ENCODE measurements around the gene ATP8A2. TPM values are rescaled to one million over a fixed set of nuclear protein-coding genes. Genes with fewer than 3 reads are reported as not detected.
"Not testable (repeated sequence)": the region's sequence is repeated elsewhere in the genome, so short reads cannot be mapped to it uniquely, and the experiment has no call there.

ATP8A2 gene
- total RNA-seq, 2 donors from 2014 or later = 0.67 to 0.74 TPM

DNA sequence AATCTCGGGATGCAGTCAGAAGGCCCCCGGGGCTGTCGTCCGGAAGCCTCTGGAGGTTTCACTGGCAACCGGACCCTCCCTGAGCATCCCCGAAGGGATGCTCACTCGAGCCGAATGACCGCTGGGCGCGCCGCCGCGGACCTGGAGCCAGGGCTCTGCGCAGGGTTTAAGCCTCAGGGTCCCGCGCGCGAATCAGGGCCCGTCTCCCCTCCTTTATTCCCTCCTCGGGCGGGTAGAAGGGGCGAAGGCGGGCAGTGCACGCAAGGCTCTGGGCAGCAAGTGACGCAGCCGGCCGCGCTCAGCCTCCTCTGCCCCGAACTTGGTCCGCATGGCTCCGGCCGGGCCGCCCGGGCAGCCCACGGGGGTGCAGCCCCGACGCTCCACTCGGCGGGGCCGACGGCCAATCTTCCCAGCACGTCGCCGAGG is 679.5 kb downstream of the ATP8A2 start:
- H3K4me1 Mint-ChIP-seq (ENCODE audit: low read depth) = peaks cover 21% of the 10 kb centered on the region
- no peak overlapping the region for H3K27ac Mint-ChIP-seq
- peak overlapping the region; percentile 71 for H3K4me3 Mint-ChIP-seq
- no peaks in the 10 kb centered on the region for H3K36me3 Mint-ChIP-seq (ENCODE audit: insufficient read depth in 2 of 2)
- no peaks in the 10 kb centered on the region for H3K9me3 Mint-ChIP-seq
- H3K27me3 Mint-ChIP-seq (ENCODE audit: low read depth) = peaks cover 29% of the 10 kb centered on the region
- DNase-seq = peak in 1 of 2 donors; percentile 4
- ATAC-seq (replicated peaks in 1 of 2) = peak; percentile 19 to 24

DNA sequence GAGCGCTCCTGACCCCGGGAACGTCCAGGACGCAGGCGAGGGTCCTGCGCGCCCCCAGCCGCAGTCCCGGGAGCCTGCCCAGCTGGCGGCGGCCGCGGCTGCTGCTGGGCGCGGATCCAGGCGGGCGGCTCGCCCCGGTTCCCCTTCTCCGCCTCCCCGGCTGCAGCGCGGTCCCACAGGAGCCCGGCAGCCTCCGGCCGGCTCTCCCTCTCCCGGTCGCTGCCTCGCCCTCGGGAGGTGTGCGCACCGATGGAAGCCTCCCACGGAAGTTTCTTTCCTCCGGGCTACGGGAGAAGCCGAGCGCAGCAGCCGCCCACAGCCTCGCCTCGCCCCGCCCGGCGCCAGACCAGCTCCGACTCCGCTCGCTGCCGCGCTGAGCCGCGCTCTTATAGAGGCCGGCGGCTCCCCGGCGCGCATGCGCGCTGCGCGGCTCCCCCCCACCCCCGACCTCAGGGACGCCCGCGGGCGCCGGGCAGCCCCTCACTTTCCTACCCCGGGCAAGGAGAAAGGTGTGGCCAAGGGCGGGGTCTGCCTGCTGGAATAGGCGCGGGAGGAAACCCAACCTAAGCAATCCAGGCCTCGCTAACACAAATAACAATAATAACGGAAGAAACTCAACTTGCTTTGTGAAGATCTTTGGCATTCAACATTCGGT is 680.0 kb downstream of the ATP8A2 start, which contains the start of gene SHISA2:
Gene SHISA2, minus strand, starts transcription at position 360 of the 655 bp plus-strand sequence. CDS start 1,041 bp downstream, outside the sequence.
- DNase-seq (peak; percentile 29 to 36), ATAC-seq (replicated peaks in 1 of 2) (peak; percentile 87 to 90)
- Mint-ChIP-seq H3K4me3 (peak within 1 kb of the TSS; percentile 75 to 77), H3K9me3 (no peaks in the 10 kb centered on the region), H3K4me1 (ENCODE audit: low read depth) (peaks cover 21% of the 10 kb centered on the region), H3K27ac (no peak within 1 kb of the TSS), H3K27me3 (ENCODE audit: low read depth) (peaks cover 29% of the 10 kb centered on the region), H3K36me3 (ENCODE audit: insufficient read depth in 2 of 2) (no peaks in the 10 kb centered on the region)

DNA sequence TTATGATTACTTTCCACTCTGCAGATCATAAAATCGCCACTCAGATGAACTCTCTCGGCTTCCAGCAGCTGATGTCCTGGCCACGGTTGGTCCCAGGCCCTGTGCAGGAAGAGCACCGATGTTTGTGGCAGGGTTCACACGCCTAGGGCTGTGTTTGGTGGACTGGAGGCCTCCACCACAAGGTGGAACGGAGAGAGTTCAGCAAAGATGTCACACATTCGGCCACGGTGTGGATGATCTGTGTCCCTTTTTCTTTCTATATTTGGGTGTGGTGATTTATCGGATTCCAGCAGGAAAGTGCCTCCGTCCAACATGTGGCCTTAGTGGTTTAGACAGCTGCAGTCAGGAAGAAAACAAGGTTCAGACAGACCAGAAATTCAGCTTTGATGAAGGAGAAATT is 680.6 kb downstream of the ATP8A2 start:
- ATAC-seq (replicated peaks in 1 of 2) = no peak
- no peak for DNase-seq
- peak overlapping the region; percentile 75 to 77 for H3K4me3 Mint-ChIP-seq
- no peaks in the 10 kb centered on the region for H3K9me3 Mint-ChIP-seq
- H3K36me3 Mint-ChIP-seq (ENCODE audit: insufficient read depth in 2 of 2) = no peaks in the 10 kb centered on the region
- H3K27me3 Mint-ChIP-seq (ENCODE audit: low read depth) = peaks cover 29% of the 10 kb centered on the region
- no peak overlapping the region for H3K27ac Mint-ChIP-seq
- peaks cover 21% of the 10 kb centered on the region for H3K4me1 Mint-ChIP-seq (ENCODE audit: low read depth)

DNA sequence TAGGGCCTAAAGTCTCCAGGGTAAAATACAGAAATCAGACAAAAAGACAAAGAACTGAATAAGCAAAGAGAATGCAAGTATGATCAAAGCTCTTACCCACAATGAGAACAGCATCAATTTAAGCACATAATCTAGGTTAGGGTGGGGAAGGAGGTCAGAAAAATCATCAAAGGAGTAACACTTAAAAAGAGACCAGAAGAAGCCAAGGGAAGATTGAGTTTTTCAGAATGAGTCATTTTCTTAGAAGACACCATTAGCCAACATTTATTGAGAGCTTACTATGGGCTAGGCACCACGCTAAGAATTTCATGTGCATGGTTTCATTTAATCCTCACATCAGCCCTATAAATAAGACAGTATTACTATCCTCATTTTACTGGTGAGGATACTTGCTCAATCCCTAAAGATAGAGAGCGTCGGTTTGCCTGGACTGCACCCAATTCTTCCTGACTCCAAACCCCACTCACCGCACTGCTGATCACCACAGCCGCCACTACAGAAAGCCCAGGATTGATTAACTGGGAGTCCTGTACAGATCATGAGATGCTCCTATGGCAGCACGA is 681.7 kb downstream of the ATP8A2 start:
- Mint-ChIP-seq H3K4me1 (ENCODE audit: low read depth) (peaks cover 21% of the 10 kb centered on the region), H3K4me3 (no peak overlapping the region), H3K36me3 (ENCODE audit: insufficient read depth in 2 of 2) (no peaks in the 10 kb centered on the region), H3K27ac (no peak overlapping the region), H3K9me3 (no peaks in the 10 kb centered on the region), H3K27me3 (ENCODE audit: low read depth) (peaks cover 29% of the 10 kb centered on the region)
- DNase-seq (no peak), ATAC-seq (replicated peaks in 1 of 2) (peak in 1 of 2 donors; percentile 15)

DNA sequence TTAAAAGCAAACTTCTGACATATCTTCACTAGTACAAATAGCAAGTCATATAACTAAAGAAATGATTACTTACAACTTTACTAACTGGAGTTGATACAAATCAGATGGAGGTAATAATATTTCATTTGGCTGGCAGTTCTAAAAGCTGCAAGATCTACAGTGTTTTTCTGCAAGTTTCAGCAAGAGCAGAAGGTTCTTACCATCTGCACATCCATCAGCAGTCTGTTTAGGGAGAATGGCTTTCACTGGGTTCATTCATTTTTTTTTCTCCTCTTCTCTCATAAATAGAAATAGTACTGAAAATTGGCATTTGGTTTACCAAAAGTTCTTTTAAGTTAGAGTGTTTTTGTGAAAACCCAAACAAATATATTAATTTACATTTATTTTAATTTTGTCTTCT is 683.1 kb downstream of the ATP8A2 start:
- H3K36me3 Mint-ChIP-seq (ENCODE audit: insufficient read depth in 2 of 2) = no peaks in the 10 kb centered on the region
- no peaks in the 10 kb centered on the region for H3K9me3 Mint-ChIP-seq
- ATAC-seq (replicated peaks in 1 of 2) (no peak), DNase-seq (no peak)
- H3K4me3 Mint-ChIP-seq = no peak overlapping the region
- peaks cover 22% of the 10 kb centered on the region for H3K27me3 Mint-ChIP-seq (ENCODE audit: low read depth)
- H3K4me1 Mint-ChIP-seq (ENCODE audit: low read depth) = peaks cover 18% of the 10 kb centered on the region
- H3K27ac Mint-ChIP-seq = no peak overlapping the region

DNA sequence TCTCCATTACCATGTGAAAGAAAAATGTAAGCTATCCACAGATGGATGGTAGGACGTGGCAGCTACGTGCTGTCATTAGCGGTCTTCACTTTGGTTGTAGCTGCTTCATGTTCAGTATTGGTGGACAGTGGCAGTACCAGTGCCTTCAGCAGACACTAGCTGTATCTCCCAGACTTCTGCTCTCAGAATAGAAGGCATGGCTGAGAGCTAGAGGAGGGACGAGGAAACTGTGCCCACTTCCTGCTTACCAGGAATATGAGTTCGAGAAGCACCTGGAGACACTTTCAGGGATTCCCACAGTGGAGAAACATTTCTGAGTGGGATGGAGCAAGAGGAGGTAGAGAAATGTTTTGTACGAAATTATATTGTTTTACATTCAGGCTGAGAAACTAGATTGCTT is 686.9 kb downstream of the ATP8A2 start:
- no peaks in the 10 kb centered on the region for H3K9me3 Mint-ChIP-seq
- H3K27ac Mint-ChIP-seq = no peak overlapping the region
- H3K27me3 Mint-ChIP-seq (ENCODE audit: low read depth) = peaks cover 4% of the 10 kb centered on the region

DNA sequence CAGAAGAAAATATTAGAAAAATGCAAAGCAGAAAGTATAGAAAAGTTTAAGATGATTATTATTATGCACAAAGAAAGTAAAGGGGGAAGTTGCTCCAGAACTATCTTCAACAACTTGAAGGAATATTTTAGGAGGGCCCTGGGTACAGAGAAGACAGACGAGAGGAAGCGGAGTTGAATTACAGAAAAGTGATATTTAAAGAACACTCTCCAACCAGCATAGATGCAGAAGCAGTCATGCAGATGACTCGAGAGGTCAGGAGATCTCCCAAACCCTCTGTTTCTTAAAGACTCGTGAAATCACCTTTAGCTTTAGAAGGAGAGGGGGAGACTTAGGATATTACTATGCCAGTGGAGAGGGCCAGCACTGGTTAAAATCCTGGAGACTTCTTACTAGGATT is 688.6 kb downstream of the ATP8A2 start:
- Mint-ChIP-seq H3K9me3 (no peaks in the 10 kb centered on the region), H3K27me3 (ENCODE audit: low read depth) (peaks cover 4% of the 10 kb centered on the region), H3K4me3 (no peak overlapping the region), H3K4me1 (ENCODE audit: low read depth) (peaks cover 5% of the 10 kb centered on the region), H3K27ac (no peak overlapping the region), H3K36me3 (ENCODE audit: insufficient read depth in 2 of 2) (no peaks in the 10 kb centered on the region)
- DNase-seq = no peak
- no peak for ATAC-seq (replicated peaks in 1 of 2)

More for the DNA sequence above, 686.9 kb downstream of the ATP8A2 start:
- DNase-seq (no peak), ATAC-seq (replicated peaks in 1 of 2) (no peak)
- no peaks in the 10 kb centered on the region for H3K36me3 Mint-ChIP-seq (ENCODE audit: insufficient read depth in 2 of 2)
- peaks cover 5% of the 10 kb centered on the region for H3K4me1 Mint-ChIP-seq (ENCODE audit: low read depth)
- no peak overlapping the region for H3K4me3 Mint-ChIP-seq

DNA sequence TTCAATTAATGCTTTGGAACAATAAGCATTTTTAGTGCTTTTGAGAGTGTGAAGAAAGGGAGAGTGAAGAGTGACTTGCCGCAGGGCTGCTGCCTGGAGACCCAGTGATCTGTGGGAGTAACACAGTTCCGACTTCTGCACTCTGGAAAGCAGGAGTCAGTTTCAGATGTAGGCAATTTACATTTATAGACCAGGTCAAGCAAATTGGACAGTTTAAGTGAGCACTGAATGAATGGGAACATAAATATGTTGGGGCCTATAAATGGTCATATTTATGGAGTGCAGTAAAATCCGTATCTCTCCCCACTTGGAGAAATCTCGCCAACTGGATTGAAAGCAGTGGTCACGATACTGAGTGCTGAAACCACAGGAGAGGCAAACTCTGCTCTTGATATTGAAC is 689.5 kb downstream of the ATP8A2 start:
- Mint-ChIP-seq H3K27me3 (ENCODE audit: low read depth) (peaks cover 4% of the 10 kb centered on the region), H3K36me3 (ENCODE audit: insufficient read depth in 2 of 2) (no peaks in the 10 kb centered on the region), H3K27ac (no peak overlapping the region), H3K4me3 (no peak overlapping the region), H3K9me3 (no peaks in the 10 kb centered on the region), H3K4me1 (ENCODE audit: low read depth) (peaks cover 5% of the 10 kb centered on the region)
- DNase-seq (no peak), ATAC-seq (replicated peaks in 1 of 2) (no peak)

DNA sequence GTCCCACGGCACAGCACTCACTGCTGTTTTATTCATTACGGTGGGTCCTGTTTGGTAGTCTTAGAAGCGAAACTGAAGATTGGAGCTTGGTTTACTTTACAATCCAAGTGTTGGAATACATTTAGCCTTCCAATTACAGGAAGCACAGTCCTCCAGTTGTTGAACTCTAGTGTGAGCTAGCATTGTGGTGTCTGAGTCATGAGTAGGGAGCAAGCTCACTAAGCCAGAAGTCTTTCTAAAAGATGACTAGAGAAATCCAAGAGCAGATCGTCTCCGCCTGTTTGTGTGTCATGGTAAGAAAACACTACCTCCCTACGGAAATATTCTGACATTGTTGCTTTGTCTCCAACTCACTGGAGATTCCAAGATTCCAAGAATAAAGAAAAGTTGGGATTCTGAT is 690.2 kb downstream of the ATP8A2 start:
- Mint-ChIP-seq H3K4me1 (ENCODE audit: low read depth) (peaks cover 5% of the 10 kb centered on the region), H3K9me3 (no peaks in the 10 kb centered on the region), H3K27ac (no peak overlapping the region), H3K27me3 (ENCODE audit: low read depth) (peaks cover 4% of the 10 kb centered on the region), H3K4me3 (no peak overlapping the region), H3K36me3 (ENCODE audit: insufficient read depth in 2 of 2) (no peaks in the 10 kb centered on the region)
- no peak for DNase-seq
- ATAC-seq (replicated peaks in 1 of 2) = no peak

DNA sequence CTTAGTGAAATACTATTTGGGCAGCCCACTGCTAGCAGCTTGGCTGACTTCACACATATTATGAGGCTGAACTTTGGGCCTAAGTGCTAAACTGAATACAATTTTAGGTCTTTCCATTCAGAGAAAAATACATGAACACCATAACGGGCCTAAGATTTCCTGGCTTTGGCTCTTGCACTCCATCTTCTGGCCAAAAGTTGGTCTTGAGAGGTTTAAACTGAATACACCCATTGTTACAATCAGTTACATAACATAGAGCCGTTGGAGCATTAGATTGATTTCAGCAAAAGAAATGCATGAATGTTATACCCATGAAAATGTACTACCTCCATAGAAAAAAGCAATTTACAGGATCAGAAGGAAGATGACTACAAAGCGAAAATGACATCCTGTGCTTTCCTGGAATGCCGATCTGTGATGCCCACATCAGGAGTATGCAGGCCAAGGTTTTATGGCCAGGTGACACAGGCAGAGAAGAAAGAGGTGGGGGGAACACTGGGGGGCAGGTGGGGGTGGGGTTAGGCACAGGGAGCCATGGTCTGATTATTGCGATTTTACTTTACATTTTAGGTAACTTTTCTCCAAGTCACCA is 691.2 kb downstream of the ATP8A2 start:
- Mint-ChIP-seq H3K4me3 (no peak overlapping the region), H3K9me3 (no peaks in the 10 kb centered on the region), H3K4me1 (ENCODE audit: low read depth) (peaks cover 5% of the 10 kb centered on the region), H3K36me3 (ENCODE audit: insufficient read depth in 2 of 2) (no peaks in the 10 kb centered on the region), H3K27ac (no peak overlapping the region), H3K27me3 (ENCODE audit: low read depth) (peaks cover 4% of the 10 kb centered on the region)
- DNase-seq (peak; percentile 26 to 30), ATAC-seq (replicated peaks in 1 of 2) (no peak)

DNA sequence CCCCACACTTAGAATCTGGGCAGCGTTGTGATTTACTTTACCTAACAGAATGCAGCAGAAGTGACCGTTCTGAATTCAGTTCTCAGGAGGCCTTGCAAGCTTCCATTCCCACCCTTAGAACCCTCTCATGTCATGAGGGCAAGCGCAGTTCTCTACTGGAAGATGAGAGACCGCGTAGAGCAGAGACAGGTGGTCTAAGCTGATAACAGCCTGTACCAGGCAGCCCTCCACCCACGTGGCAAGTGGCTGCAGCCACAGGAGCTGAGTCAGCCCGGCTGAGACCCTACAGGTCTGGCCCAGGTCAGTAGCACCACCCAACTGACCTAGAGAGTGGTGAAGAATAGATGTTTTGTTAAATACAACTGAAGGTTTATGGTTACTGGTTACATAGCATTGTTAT is 694.7 kb downstream of the ATP8A2 start:
- not testable (repeated sequence) for H3K27ac Mint-ChIP-seq; H3K36me3 Mint-ChIP-seq (ENCODE audit: insufficient read depth in 2 of 2); H3K4me1 Mint-ChIP-seq (ENCODE audit: low read depth); H3K27me3 Mint-ChIP-seq (ENCODE audit: low read depth); H3K4me3 Mint-ChIP-seq; ATAC-seq (replicated peaks in 1 of 2); DNase-seq; H3K9me3 Mint-ChIP-seq

DNA sequence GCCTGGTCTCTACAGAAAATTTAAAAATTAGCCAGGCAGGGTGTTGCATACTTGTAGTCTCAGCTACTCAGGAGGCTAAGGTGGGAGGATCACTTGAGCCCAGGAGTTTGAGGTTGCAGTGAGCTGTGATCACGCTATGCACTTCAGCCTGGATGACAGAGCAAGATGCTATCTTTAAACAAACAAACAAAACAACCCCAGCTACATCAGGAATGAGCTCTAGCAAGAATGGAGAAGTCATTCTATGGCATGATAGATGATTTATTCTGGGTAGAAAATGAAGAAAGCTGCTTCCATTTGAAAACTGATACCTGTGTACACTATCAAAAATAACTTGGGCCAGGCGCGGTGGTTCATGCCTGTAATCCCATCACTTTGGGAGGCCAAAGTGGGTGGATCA is 695.8 kb downstream of the ATP8A2 start:
- Mint-ChIP-seq H3K36me3 (ENCODE audit: insufficient read depth in 2 of 2) (no peaks in the 10 kb centered on the region), H3K27me3 (ENCODE audit: low read depth) (peaks cover 11% of the 10 kb centered on the region), H3K4me3 (no peak overlapping the region), H3K4me1 (ENCODE audit: low read depth) (peaks cover 5% of the 10 kb centered on the region), H3K27ac (no peak overlapping the region), H3K9me3 (no peaks in the 10 kb centered on the region)
- DNase-seq (no peak), ATAC-seq (replicated peaks in 1 of 2) (no peak)

DNA sequence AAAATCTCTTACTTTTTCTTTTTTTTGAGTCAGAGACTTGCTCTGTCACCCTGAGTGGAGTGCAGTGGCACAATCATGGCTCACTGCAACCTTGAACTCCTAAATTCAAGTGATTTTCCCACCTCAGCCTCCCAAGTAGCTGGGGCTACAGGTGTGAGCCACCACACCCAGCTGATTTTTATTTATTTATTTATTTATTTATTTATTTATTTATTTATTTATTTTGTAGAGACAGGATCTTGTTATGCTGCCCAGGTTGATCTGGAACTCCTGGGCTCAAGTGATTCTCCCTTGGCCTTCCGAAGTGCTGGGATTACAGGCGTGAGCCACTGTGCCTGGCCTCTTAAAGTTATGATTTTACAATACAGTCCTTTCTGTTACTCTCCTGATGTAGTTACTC is 696.6 kb downstream of the ATP8A2 start:
- H3K27me3 Mint-ChIP-seq (ENCODE audit: low read depth) = peaks cover 11% of the 10 kb centered on the region
- not testable (repeated sequence) for H3K4me3 Mint-ChIP-seq; ATAC-seq (replicated peaks in 1 of 2); H3K9me3 Mint-ChIP-seq; H3K27ac Mint-ChIP-seq; DNase-seq; H3K4me1 Mint-ChIP-seq (ENCODE audit: low read depth); H3K36me3 Mint-ChIP-seq (ENCODE audit: insufficient read depth in 2 of 2)
